K562 (cell line): ENCODE data around the gene MAL. TPM values are rescaled to one million over a fixed set of nuclear protein-coding genes. Genes with fewer than 3 reads are reported as not detected.

Experiments
- ATAC-seq: fragments of 200-7000 bp; cut with Tn5 transposase; 3 replicates; pipeline ENCODE4 v1.9.1; 2020; ENCODE audit warnings: moderate library complexity
- BruUV-seq: library from RNA; stranded (reverse); fragments of 400-500 nt; replicated peaks from 2 replicates; lab custom pipeline; 2021; lab: Mats Ljungman, UMichigan
- CTCF ChIA-PET: fragments of 300-600 bp; formaldehyde crosslinking; extraction: SDS; loops from one replicate; lab custom pipeline; 2021; ENCODE audit warnings: low intra/inter-chr PET ratio; lab: Yijun Ruan, JAX
- POLR2A ChIA-PET: fragments of 300-600, 350-650 bp; sonication (Branson Sonifier 250); formaldehyde crosslinking; extraction: SDS; loops from one replicate; lab custom pipeline; 2021; ENCODE audit warnings: antibody characterized with exemption, inconsistent platforms; lab: Yijun Ruan, JAX
- DNase-seq, 4 experiments: peaks; one replicate each; pipeline versions ENCODE4 v3.0.0 to v3.0.0-alpha.2; 2011 to 2018; ENCODE audit warnings: low spot score in 3 of 4, mixed read lengths in 3 of 4; ENCODE audit errors: extremely low read depth in 1 of 4
- FAIRE-seq: peaks from 2 replicates; lab custom pipeline; 2011; peaks lifted over from hg19 to GRCh38; lab: Jason Lieb, UNC
- H2AFZ ChIP-seq: 2 replicates; pipeline ENCODE4 v1.6.0; 2011; ENCODE audit warnings: low read depth, low read length, control low read depth, inconsistent platforms
- H3K27ac ChIP-seq: fragments of 200-600 bp; 3 replicates; pipeline ENCODE4 v1.8.0; 2011; ENCODE audit warnings: low read depth, mild to moderate bottlenecking, control low read depth, inconsistent platforms, low read length, moderate library complexity, mixed read lengths; ENCODE audit errors: extremely low read depth
- H3K27me3 ChIP-seq, 2 experiments: fragments of 300-600 bp in 1 of 2; 2 replicates in 1 of 2; 3 replicates in 1 of 2; pipeline versions ENCODE4 v1.6.0 to v1.8.0; 2011; ENCODE audit warnings: inconsistent platforms in 2 of 2, low read length in 2 of 2, mild to moderate bottlenecking in 1 of 2, mixed read lengths in 1 of 2, moderate library complexity in 1 of 2; ENCODE audit not compliant: control insufficient read depth in 2 of 2, insufficient read depth in 2 of 2
- H3K36me3 ChIP-seq: fragments of 300-600 bp; 3 replicates; pipeline ENCODE4 v1.8.0; 2011; ENCODE audit warnings: mild to moderate bottlenecking, low read length, inconsistent platforms; ENCODE audit not compliant: control insufficient read depth, insufficient read depth
- H3K4me1 ChIP-seq, 2 experiments: fragments of 200-600 bp in 1 of 2; replicated peaks in 1 of 2; 2 replicates in 1 of 2; 3 replicates in 1 of 2; pipeline versions ENCODE4 v1.5.1 to v1.8.0; 2011; ENCODE audit warnings: inconsistent platforms in 2 of 2, low read length in 2 of 2, mild to moderate bottlenecking in 1 of 2, mixed read lengths in 1 of 2, moderate library complexity in 1 of 2; ENCODE audit not compliant: control insufficient read depth in 2 of 2, insufficient read depth in 2 of 2
- H3K4me2 ChIP-seq: 2 replicates; pipeline ENCODE4 v1.6.1; 2011; ENCODE audit warnings: low read length, control low read depth, inconsistent platforms, mixed read lengths; ENCODE audit not compliant: insufficient read depth
- H3K4me3 ChIP-seq: fragments of 200-600 bp; sonication (generic), shearing (Covaris generic); 2 replicates; pipeline ENCODE4 v1.5.1; 2016; ENCODE audit warnings: control low read depth, inconsistent platforms
- H3K79me2 ChIP-seq: fragments of 200-600 bp; 3 replicates; pipeline ENCODE4 v1.8.0; 2011; ENCODE audit warnings: low read length, inconsistent platforms; ENCODE audit not compliant: control insufficient read depth, insufficient read depth
- H3K9ac ChIP-seq, 2 experiments: 2 replicates each; pipeline versions ENCODE4 v1.6.0 to v1.6.1; 2011; ENCODE audit warnings: low read depth in 2 of 2, low read length in 2 of 2, control low read depth in 1 of 2, inconsistent platforms in 1 of 2, mild to moderate bottlenecking in 1 of 2, mixed read lengths in 1 of 2; ENCODE audit not compliant: insufficient read depth in 1 of 2
- H3K9me1 ChIP-seq: one replicate; pipeline ENCODE4 v1.6.0; 2011; ENCODE audit warnings: inconsistent platforms, mild to moderate bottlenecking, low read length, moderate library complexity; ENCODE audit not compliant: control insufficient read depth, insufficient read depth
- H3K9me3 ChIP-seq: replicated peaks from 2 replicates; pipeline ENCODE4 v1.5.1; 2011; ENCODE audit warnings: low read depth, low read length, inconsistent platforms; ENCODE audit not compliant: control insufficient read depth, insufficient read depth
- H4K20me1 ChIP-seq: replicated peaks from 2 replicates; pipeline ENCODE4 v1.6.1; 2011; ENCODE audit warnings: low read length, inconsistent platforms, mixed read lengths; ENCODE audit not compliant: control insufficient read depth, insufficient read depth
- CHD1 ChIP-seq: fragments of 200-600 bp; sonication (generic); IDR thresholded peaks from one replicate; pipeline ENCODE4 v1.6.1; 2012; ENCODE audit warnings: mild to moderate bottlenecking, moderate library complexity, low read length, inconsistent platforms
- PML ChIP-seq: IDR thresholded peaks from 2 replicates; pipeline ENCODE4 v1.6.1; 2012; ENCODE audit warnings: low read length, inconsistent platforms
- POLR2AphosphoS2 ChIP-seq: IDR thresholded peaks from 2 replicates; pipeline ENCODE4 v1.6.1; 2012; ENCODE audit warnings: low read length, improper control_type of control experiment
- POLR2H ChIP-seq: IDR thresholded peaks from 2 replicates; pipeline ENCODE4 v1.6.1; 2016; ENCODE audit warnings: missing genetic modification characterization, low read depth, mild to moderate bottlenecking, control low read depth, missing compliant biosample characterization, moderate library complexity
- POU5F1 ChIP-seq: fragments of 150-350 bp; IDR thresholded peaks from 2 replicates; pipeline ENCODE4 v1.6.1; 2014; ENCODE audit warnings: borderline replicate concordance, low read length, low read depth, mild to moderate bottlenecking; ENCODE audit not compliant: partially characterized antibody
- RBFOX2 ChIP-seq: fragments of 200-400 bp; formaldehyde crosslinking; IDR thresholded peaks from 2 replicates; pipeline ENCODE4 v1.6.1; 2017; ENCODE audit warnings: low read depth, mild to moderate bottlenecking, low read length, moderate library complexity
- ZNF217 ChIP-seq: sonication (generic); formaldehyde crosslinking; IDR thresholded peaks from 2 replicates; pipeline ENCODE4 v1.8.0; 2022; ENCODE audit warnings: mild to moderate bottlenecking, missing genetic modification reagents
- WGBS: fragments of 100-300 bp; shearing (Covaris generic); methylation state at CpG from one replicate; pipeline ENCODE4 v1.1.6; 2016; ENCODE audit warnings: low coverage, mixed read lengths; ENCODE audit not compliant: insufficient coverage; ENCODE audit errors: missing lambda C conversion rate; 5-methylcytosine and 5-hydroxymethylcytosine counted together
- in situ Hi-C: fragments of 300-500 bp; cut with MboI; formaldehyde crosslinking; loops from 4 replicates; pipeline ENCODE4 v1.15.0; 2018; ENCODE audit warnings: inconsistent platforms, mixed read lengths
- intact Hi-C: fragments of 100-400 bp; cut with micrococcal nuclease; formaldehyde crosslinking; loops from 2 replicates; pipeline ENCODE4 v1.14.2; 2022
- polyA plus RNA-seq, 8 experiments: library from polyadenylated mRNA; depleted of rRNA in 4 of 8; stranded (reverse) in 5 of 8; unstranded in 3 of 8; fragments of >200 nt; fragmentation: Nextera tagmentation in 2 of 8; fragmentation: Illumina TruSeq in 1 of 8; extraction: Ambion mirVana in 2 of 8; extraction: Trizol in 1 of 8; gene quantifications; 2 replicates each; pipeline versions ENCODE4 v1.2.1 to v1.2.3, GENCODE V29; 2011 to 2014; ENCODE audit warnings: inconsistent platforms in 1 of 8, missing spikeins in 1 of 8
- total RNA-seq, 7 experiments: library from RNA; depleted of rRNA in 6 of 7; stranded (reverse); fragments of >200 nt in 6 of 7; fragmentation: Illumina TruSeq in 2 of 7; extraction: Trizol in 2 of 7; gene quantifications; 2 replicates each; pipeline versions ENCODE4 v1.2.1 to v1.2.3, GENCODE V29; 2011 to 2021; ENCODE audit warnings: low replicate concordance in 1 of 7
- TF ChIP-seq, protein P1 (sequence below): sonication (generic); formaldehyde crosslinking; IDR thresholded peaks from 2 replicates; pipeline ENCODE4 v1.8.0; 2022; ENCODE audit warnings: mild to moderate bottlenecking, missing genetic modification reagents
- TF ChIP-seq, protein P2 (sequence below), 2 experiments: fragments of 450-650 bp; IDR thresholded peaks; 2 replicates each; pipeline ENCODE4 v1.6.1; 2018; ENCODE audit warnings: mild to moderate bottlenecking in 2 of 2, low read depth in 1 of 2; ENCODE audit not compliant: partially characterized antibody in 2 of 2
- TF ChIP-seq, protein P3 (sequence below): fragments of 250-450 bp; sonication (Bioruptor Pico); IDR thresholded peaks from 2 replicates; pipeline ENCODE4 v1.8.0; 2022; ENCODE audit warnings: moderate library complexity, mild to moderate bottlenecking, inconsistent platforms
- TF ChIP-seq, protein P4 (sequence below): sonication (generic); formaldehyde crosslinking; IDR thresholded peaks from 2 replicates; pipeline ENCODE4 v1.9.0; 2022; ENCODE audit warnings: mild to moderate bottlenecking, missing genetic modification reagents

MAL gene
- total and polyA plus RNA-seq, 9 of the 15 experiments (the other 6 are each of a cell fraction or from before 2014, with no cell fraction given) = not detected

DNA sequence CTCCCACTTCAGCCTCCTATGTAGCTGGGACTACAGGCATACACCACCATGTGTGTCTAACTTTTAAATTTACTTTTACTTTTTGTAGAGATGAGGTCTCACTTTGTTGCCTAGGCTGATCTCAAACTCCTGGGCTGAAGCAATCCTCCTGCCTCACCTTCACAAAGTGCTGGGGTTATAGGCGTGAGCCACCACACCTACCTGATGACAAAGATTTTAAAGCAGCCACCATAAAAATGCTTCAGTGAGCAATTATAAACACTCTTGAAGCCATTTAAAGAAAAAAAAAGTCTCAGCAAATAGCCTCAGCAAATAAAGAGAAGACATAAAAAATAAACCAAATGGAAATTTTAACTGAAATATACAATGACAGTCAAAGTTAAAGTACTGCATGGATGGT, 60.5 kb downstream of the MAL start:
- WGBS = 85% methylated on average over 1 of the region's 1 CpG
- FAIRE-seq (no peak), ATAC-seq (no peak), DNase-seq (no peak)
- no peaks in the 10 kb centered on the region for H3K9me3 ChIP-seq
- POLR2A ChIA-PET = no interaction called here
- in situ Hi-C loops = no loop called here
- no peak overlapping the region for H3K9ac ChIP-seq
- no peaks in the 10 kb centered on the region for H3K4me1 ChIP-seq
- H3K27ac ChIP-seq = no peak overlapping the region
- no peak overlapping the region for H2AFZ ChIP-seq
- H3K9me1 ChIP-seq = no peaks in the 10 kb centered on the region
- CTCF ChIA-PET = no interaction called here
- no peaks in the 10 kb centered on the region for H3K79me2 ChIP-seq
- BruUV-seq = no TSS peak
- no peak for TF ChIP-seq PML
- TF ChIP-seq, protein P1, sequence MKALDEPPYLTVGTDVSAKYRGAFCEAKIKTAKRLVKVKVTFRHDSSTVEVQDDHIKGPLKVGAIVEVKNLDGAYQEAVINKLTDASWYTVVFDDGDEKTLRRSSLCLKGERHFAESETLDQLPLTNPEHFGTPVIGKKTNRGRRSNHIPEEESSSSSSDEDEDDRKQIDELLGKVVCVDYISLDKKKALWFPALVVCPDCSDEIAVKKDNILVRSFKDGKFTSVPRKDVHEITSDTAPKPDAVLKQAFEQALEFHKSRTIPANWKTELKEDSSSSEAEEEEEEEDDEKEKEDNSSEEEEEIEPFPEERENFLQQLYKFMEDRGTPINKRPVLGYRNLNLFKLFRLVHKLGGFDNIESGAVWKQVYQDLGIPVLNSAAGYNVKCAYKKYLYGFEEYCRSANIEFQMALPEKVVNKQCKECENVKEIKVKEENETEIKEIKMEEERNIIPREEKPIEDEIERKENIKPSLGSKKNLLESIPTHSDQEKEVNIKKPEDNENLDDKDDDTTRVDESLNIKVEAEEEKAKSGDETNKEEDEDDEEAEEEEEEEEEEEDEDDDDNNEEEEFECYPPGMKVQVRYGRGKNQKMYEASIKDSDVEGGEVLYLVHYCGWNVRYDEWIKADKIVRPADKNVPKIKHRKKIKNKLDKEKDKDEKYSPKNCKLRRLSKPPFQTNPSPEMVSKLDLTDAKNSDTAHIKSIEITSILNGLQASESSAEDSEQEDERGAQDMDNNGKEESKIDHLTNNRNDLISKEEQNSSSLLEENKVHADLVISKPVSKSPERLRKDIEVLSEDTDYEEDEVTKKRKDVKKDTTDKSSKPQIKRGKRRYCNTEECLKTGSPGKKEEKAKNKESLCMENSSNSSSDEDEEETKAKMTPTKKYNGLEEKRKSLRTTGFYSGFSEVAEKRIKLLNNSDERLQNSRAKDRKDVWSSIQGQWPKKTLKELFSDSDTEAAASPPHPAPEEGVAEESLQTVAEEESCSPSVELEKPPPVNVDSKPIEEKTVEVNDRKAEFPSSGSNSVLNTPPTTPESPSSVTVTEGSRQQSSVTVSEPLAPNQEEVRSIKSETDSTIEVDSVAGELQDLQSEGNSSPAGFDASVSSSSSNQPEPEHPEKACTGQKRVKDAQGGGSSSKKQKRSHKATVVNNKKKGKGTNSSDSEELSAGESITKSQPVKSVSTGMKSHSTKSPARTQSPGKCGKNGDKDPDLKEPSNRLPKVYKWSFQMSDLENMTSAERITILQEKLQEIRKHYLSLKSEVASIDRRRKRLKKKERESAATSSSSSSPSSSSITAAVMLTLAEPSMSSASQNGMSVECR (CRISPR knock-in tag) = no peak
- no peak for TF ChIP-seq CHD1
- TF ChIP-seq ZNF217 (CRISPR knock-in tag) = no peak
- TF ChIP-seq, protein P2, sequence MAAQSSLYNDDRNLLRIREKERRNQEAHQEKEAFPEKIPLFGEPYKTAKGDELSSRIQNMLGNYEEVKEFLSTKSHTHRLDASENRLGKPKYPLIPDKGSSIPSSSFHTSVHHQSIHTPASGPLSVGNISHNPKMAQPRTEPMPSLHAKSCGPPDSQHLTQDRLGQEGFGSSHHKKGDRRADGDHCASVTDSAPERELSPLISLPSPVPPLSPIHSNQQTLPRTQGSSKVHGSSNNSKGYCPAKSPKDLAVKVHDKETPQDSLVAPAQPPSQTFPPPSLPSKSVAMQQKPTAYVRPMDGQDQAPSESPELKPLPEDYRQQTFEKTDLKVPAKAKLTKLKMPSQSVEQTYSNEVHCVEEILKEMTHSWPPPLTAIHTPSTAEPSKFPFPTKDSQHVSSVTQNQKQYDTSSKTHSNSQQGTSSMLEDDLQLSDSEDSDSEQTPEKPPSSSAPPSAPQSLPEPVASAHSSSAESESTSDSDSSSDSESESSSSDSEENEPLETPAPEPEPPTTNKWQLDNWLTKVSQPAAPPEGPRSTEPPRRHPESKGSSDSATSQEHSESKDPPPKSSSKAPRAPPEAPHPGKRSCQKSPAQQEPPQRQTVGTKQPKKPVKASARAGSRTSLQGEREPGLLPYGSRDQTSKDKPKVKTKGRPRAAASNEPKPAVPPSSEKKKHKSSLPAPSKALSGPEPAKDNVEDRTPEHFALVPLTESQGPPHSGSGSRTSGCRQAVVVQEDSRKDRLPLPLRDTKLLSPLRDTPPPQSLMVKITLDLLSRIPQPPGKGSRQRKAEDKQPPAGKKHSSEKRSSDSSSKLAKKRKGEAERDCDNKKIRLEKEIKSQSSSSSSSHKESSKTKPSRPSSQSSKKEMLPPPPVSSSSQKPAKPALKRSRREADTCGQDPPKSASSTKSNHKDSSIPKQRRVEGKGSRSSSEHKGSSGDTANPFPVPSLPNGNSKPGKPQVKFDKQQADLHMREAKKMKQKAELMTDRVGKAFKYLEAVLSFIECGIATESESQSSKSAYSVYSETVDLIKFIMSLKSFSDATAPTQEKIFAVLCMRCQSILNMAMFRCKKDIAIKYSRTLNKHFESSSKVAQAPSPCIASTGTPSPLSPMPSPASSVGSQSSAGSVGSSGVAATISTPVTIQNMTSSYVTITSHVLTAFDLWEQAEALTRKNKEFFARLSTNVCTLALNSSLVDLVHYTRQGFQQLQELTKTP (IDR thresholded peaks at IDR 0.05; ENCODE audit: low read depth in 1 of 2, partially characterized antibody in 2 of 2) = no peak
- TF ChIP-seq, protein P3, sequence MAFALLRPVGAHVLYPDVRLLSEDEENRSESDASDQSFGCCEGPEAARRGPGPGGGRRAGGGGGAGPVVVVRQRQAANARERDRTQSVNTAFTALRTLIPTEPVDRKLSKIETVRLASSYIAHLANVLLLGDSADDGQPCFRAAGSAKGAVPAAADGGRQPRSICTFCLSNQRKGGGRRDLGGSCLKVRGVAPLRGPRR (CRISPR knock-in tag) = no peak
- no peak for TF ChIP-seq POLR2AphosphoS2
- no peak for TF ChIP-seq POU5F1
- no peak for TF ChIP-seq POLR2H
- no peak for TF ChIP-seq RBFOX2
- TF ChIP-seq, protein P4, sequence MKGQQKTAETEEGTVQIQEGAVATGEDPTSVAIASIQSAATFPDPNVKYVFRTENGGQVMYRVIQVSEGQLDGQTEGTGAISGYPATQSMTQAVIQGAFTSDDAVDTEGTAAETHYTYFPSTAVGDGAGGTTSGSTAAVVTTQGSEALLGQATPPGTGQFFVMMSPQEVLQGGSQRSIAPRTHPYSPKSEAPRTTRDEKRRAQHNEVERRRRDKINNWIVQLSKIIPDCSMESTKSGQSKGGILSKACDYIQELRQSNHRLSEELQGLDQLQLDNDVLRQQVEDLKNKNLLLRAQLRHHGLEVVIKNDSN (CRISPR knock-in tag) = no peak
- H3K4me2 ChIP-seq = no peak overlapping the region
- no peak overlapping the region for H3K4me3 ChIP-seq
- no peaks in the 10 kb centered on the region for H3K27me3 ChIP-seq
- H4K20me1 ChIP-seq = no peaks in the 10 kb centered on the region
- intact Hi-C loops = no loop called here
- H3K36me3 ChIP-seq = peaks cover 54% of the 10 kb centered on the region
